CD4-positive, alpha-beta T cell treated with Interleukin-4 for 1 hour (primary cell): ENCODE measurements around the gene GNLY.
"Not testable (repeated sequence)": the region's sequence is repeated elsewhere in the genome, so short reads cannot be mapped to it uniquely, and the experiment has no call there.

Source experiments
- DNase-seq, 2 donors: peaks; one replicate each; pipeline ENCODE4 v3.0.0-alpha.2; 2020 to 2022

The GNLY gene

GRCh38 chr2:85665264-85665937, 28.8 kb upstream of the GNLY start:
- DNase-seq: no peak

- no peak for DNase-seq
These were observed 28.1 kb upstream of the GNLY start for GRCh38 chr2:85666016-85666415.

- peak in 1 of 2 donors; percentile 26 for DNase-seq
These were observed 27.5 kb upstream of the GNLY start for GRCh38 chr2:85666435-85667316.

- no peak for DNase-seq
These were observed 26.6 kb upstream of the GNLY start for GRCh38 chr2:85667561-85668008.

GRCh38 chr2:85668009-85668856, 25.9 kb upstream of the GNLY start, which contains the start of gene SFTPB:
TSS of gene SFTPB (minus strand) at chr2:85668199. CDS start at chr2:85668183, 16 bp downstream.
- no peak for DNase-seq

- no peak for DNase-seq
These were observed 25.4 kb upstream of the GNLY start for GRCh38 chr2:85668857-85669142.

GRCh38 chr2:85669549-85669948, 24.6 kb upstream of the GNLY start:
- DNase-seq: no peak

- not testable (repeated sequence) for DNase-seq
These were observed 23.7 kb upstream of the GNLY start for GRCh38 chr2:85670416-85670815.

- no peak for DNase-seq
These were observed 21.7 kb upstream of the GNLY start for GRCh38 chr2:85672456-85672855.

- DNase-seq: no peak
These were observed 20.3 kb upstream of the GNLY start for GRCh38 chr2:85673716-85674375.

GRCh38 chr2:85674417-85674816, 19.7 kb upstream of the GNLY start:
- no peak for DNase-seq

- DNase-seq: no peak
These were observed 18.7 kb upstream of the GNLY start for GRCh38 chr2:85675427-85675826.

GRCh38 chr2:85675866-85676548, 18.2 kb upstream of the GNLY start:
- DNase-seq: no peak

- DNase-seq: no peak
These were observed 15.8 kb upstream of the GNLY start for GRCh38 chr2:85678377-85678776.

GRCh38 chr2:85678794-85679672, 15.1 kb upstream of the GNLY start:
- DNase-seq: peak; percentile 70 to 73

- DNase-seq: no peak
These were observed 13.3 kb upstream of the GNLY start for GRCh38 chr2:85680707-85681371.

GRCh38 chr2:85681372-85681763, 12.8 kb upstream of the GNLY start:
- no peak for DNase-seq

- no peak for DNase-seq
These were observed 12.4 kb upstream of the GNLY start for GRCh38 chr2:85681776-85682175.

GRCh38 chr2:85682378-85682777, 11.8 kb upstream of the GNLY start:
- no peak for DNase-seq

- no peak for DNase-seq
These were observed 9.8 kb upstream of the GNLY start for GRCh38 chr2:85684380-85684779.

- no peak for DNase-seq
These were observed 9.4 kb upstream of the GNLY start for GRCh38 chr2:85684806-85685205.
